Osteocyte (in vitro differentiated cells): ENCODE data around the gene CRNN. TPM values are rescaled to one million over a fixed set of nuclear protein-coding genes. Genes with fewer than 3 reads are reported as not detected.

ENCODE experiments used
- DNase-seq: peaks from one replicate; pipeline ENCODE4 v3.0.0; 2021; ENCODE audit warnings: mixed read lengths; ENCODE audit not compliant: unreplicated experiment; ENCODE audit errors: extremely low spot score
- H3K27ac Mint-ChIP-seq: one replicate; pipeline ENCODE4 v1.8.0; 2021; ENCODE audit warnings: mild to moderate bottlenecking, mixed read lengths; ENCODE audit not compliant: unreplicated experiment
- H3K27me3 Mint-ChIP-seq: one replicate; pipeline ENCODE4 v1.8.0; 2021; ENCODE audit warnings: mixed read lengths; ENCODE audit not compliant: unreplicated experiment
- H3K36me3 Mint-ChIP-seq: one replicate; pipeline ENCODE4 v1.8.0; 2021; ENCODE audit warnings: mixed read lengths; ENCODE audit not compliant: unreplicated experiment
- H3K4me1 Mint-ChIP-seq: one replicate; pipeline ENCODE4 v1.8.0; 2021; ENCODE audit warnings: mixed read lengths; ENCODE audit not compliant: unreplicated experiment
- H3K4me3 Mint-ChIP-seq: one replicate; pipeline ENCODE4 v1.8.0; 2021; ENCODE audit warnings: mild to moderate bottlenecking, moderate library complexity, mixed read lengths; ENCODE audit not compliant: unreplicated experiment
- H3K9me3 Mint-ChIP-seq: one replicate; pipeline ENCODE4 v1.8.0; 2021; ENCODE audit warnings: mixed read lengths; ENCODE audit not compliant: unreplicated experiment
- CTCF ChIP-seq: fragments of 200-600 bp; sonication (generic); IDR thresholded peaks from 2 replicates; pipeline ENCODE4 v1.5.0; 2021; ENCODE audit warnings: antibody characterized with exemption, mild to moderate bottlenecking, moderate library complexity
- total RNA-seq: library from RNA; stranded (reverse); gene quantifications from 2 replicates; pipeline ENCODE4 v1.2.1, GENCODE V29; 2021

CRNN gene
- total RNA-seq, 1 donor from 2014 or later: not detected

DNA sequence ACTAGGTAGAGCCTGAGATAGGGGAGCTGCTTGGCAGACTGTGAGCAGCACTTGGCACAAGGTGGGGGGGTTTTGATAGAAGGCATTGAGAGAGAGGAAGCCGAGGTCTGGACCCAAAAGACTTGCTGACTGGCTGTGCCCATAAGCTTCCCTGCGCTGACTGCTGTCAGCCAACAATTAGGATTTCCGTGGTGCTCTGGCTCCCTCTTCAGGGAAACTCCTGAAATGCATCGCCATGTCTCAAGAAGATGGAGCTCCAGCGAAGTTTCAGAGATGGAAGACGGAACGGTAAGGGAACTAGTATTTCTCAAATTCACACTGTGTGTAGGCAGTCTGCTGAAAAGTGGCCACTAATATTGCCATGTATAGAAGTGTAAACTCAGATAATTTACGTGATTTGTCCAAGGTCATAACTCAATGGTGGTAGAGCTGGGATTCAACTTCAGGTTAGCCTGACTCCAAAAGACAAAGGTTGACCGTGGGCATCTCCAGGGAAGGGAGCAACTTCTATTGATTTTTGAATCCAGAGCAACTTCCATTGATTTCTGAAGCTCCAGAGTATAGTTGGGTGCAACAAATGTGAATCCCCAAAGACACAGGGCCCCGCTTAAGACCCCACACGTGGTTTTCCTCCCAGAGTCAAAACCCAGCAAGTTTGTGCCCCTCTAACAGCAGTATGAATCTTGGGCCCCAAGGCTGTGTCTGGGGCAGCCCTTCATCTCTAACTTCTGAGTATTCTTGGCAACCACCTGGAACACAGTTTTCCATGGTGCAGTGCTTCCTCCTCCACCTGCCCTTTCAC lies 44.5 kb upstream of the CRNN start:
- Mint-ChIP-seq H3K4me1 (no peaks in the 10 kb centered on the region), H3K9me3 (peaks cover 3% of the 10 kb centered on the region), H3K36me3 (no peaks in the 10 kb centered on the region), H3K4me3 (no peak overlapping the region), H3K27ac (no peak overlapping the region), H3K27me3 (peaks cover 4% of the 10 kb centered on the region)
- no peak for DNase-seq
- TF ChIP-seq CTCF: peak; percentile 65

- H3K27ac Mint-ChIP-seq: no peak overlapping the region
- H3K4me3 Mint-ChIP-seq: no peak overlapping the region
- no peaks in the 10 kb centered on the region for H3K36me3 Mint-ChIP-seq
- H3K27me3 Mint-ChIP-seq: peaks cover 4% of the 10 kb centered on the region
- peaks cover 3% of the 10 kb centered on the region for H3K9me3 Mint-ChIP-seq
- DNase-seq: no peak
- no peaks in the 10 kb centered on the region for H3K4me1 Mint-ChIP-seq
- TF ChIP-seq CTCF: no peak
Measured at GRCh38 chr1:152457561-152457960, 43.5 kb upstream of the CRNN start.

DNA sequence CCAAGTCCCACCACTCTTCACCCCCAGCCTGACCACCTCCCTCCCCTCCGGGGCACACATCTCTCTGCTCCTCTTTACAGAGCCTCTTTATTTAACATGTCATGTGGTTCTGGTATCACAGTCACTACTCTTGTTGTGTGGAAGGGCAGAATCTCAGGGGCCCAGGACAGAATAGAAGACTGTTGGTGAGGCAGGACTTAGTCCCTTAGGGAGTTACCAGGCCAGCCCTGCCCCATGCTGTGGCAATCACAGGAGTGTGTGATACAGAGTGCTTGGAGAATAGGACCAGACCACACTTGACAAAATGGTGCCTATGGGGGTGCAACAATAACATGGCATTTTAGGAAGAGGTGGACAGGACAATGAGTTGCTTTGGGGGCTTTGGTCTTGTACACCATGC lies 43.0 kb upstream of the CRNN start:
- Mint-ChIP-seq H3K36me3 (no peaks in the 10 kb centered on the region), H3K27me3 (peaks cover 4% of the 10 kb centered on the region), H3K4me1 (no peaks in the 10 kb centered on the region), H3K27ac (no peak overlapping the region), H3K4me3 (no peak overlapping the region), H3K9me3 (peaks cover 3% of the 10 kb centered on the region)
- DNase-seq: no peak
- no peak for TF ChIP-seq CTCF

DNA sequence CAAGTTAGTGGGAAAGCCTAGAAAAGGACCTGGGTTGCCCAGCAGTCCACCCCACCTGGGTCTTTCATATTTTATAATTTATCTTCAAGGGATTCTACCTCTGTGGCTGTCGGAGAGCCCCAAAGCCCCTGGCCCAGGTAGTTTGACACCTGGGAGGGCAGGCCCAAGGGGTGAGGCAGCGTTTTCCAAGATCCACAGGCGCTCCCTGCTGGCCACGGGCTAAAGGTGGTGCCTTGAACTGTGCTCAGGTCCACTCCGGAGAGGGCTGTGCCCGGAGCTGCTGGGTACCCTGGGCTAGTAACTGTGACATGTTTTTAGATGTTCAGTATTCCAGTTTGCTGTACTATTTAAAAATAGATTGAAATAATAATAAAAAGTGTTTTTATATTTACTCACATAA lies 37.2 kb upstream of the CRNN start:
- H3K4me3 Mint-ChIP-seq: no peak overlapping the region

More for the DNA sequence above, 37.2 kb upstream of the CRNN start:
- DNase-seq: no peak
- TF ChIP-seq CTCF: no peak
- Mint-ChIP-seq H3K27ac (no peak overlapping the region), H3K36me3 (no peaks in the 10 kb centered on the region), H3K4me1 (no peaks in the 10 kb centered on the region), H3K27me3 (no peaks in the 10 kb centered on the region), H3K9me3 (no peaks in the 10 kb centered on the region)
